MM.1S (cell line): Measurements from ENCODE around the gene ATXN10.

Experiments used
- DNase-seq: peaks from one replicate; pipeline ENCODE4 v3.0.0-alpha.2; 2015
- H2AFZ ChIP-seq: fragments of 300-600 bp; sonication (generic); 2 replicates; pipeline ENCODE4 v1.6.0; 2016; ENCODE audit warnings: antibody characterized with exemption, low read length
- H3F3A ChIP-seq: fragments of 300-600 bp; sonication (generic); 2 replicates; pipeline ENCODE4 v1.6.1; 2016; ENCODE audit warnings: mild to moderate bottlenecking, antibody characterized with exemption, low read length, moderate library complexity, mixed read lengths; ENCODE audit not compliant: insufficient read depth
- H3K27ac ChIP-seq: fragments of 300-600 bp; sonication (generic); 2 replicates; pipeline ENCODE4 v1.5.1; 2016; ENCODE audit warnings: mild to moderate bottlenecking, low read length
- H3K27me3 ChIP-seq: fragments of 300-600 bp; sonication (generic); replicated peaks from 2 replicates; pipeline ENCODE4 v1.6.0; 2016; ENCODE audit warnings: low read length; ENCODE audit not compliant: insufficient read depth
- H3K36me3 ChIP-seq: fragments of 300-600 bp; sonication (generic); replicated peaks from 2 replicates; pipeline ENCODE4 v1.6.1; 2016; ENCODE audit warnings: mild to moderate bottlenecking, low read length, mixed read lengths; ENCODE audit not compliant: insufficient read depth
- H3K4me1 ChIP-seq: fragments of 300-600 bp; sonication (generic); 2 replicates; pipeline ENCODE4 v1.6.1; 2016; ENCODE audit warnings: low read length, mixed read lengths
- H3K4me2 ChIP-seq: fragments of 300-600 bp; sonication (generic); 2 replicates; pipeline ENCODE4 v1.6.0; 2016; ENCODE audit warnings: low read depth, low read length
- H3K4me3 ChIP-seq: fragments of 300-600 bp; sonication (generic); 2 replicates; pipeline ENCODE4 v1.5.1; 2016; ENCODE audit warnings: low read length, mixed read lengths
- H3K79me2 ChIP-seq: fragments of 300-600 bp; sonication (generic); 2 replicates; pipeline ENCODE4 v1.6.1; 2016; ENCODE audit warnings: mixed run types, low read length, mixed read lengths
- H3K9ac ChIP-seq: fragments of 300-600 bp; sonication (generic); 2 replicates; pipeline ENCODE4 v1.6.1; 2016; ENCODE audit warnings: low read length, mixed read lengths
- H3K9me2 ChIP-seq: fragments of 300-600 bp; sonication (generic); replicated peaks from 2 replicates; pipeline ENCODE4 v1.6.1; 2016; ENCODE audit warnings: mild to moderate bottlenecking, low read length, mixed read lengths; ENCODE audit not compliant: insufficient read depth
- H3K9me3 ChIP-seq: fragments of 300-600 bp; sonication (generic); replicated peaks from 2 replicates; pipeline ENCODE4 v1.6.1; 2016; ENCODE audit warnings: mild to moderate bottlenecking, low read length, mixed read lengths; ENCODE audit not compliant: insufficient read depth
- H4K20me1 ChIP-seq: fragments of 300-600 bp; sonication (generic); 2 replicates; pipeline ENCODE4 v1.6.1; 2016; ENCODE audit warnings: mild to moderate bottlenecking, low read length, moderate library complexity, mixed read lengths; ENCODE audit not compliant: insufficient read depth
- EZH2 ChIP-seq: fragments of 300-600 bp; sonication (generic); optimal IDR thresholded peaks from 2 replicates; pipeline ENCODE3; 2017; ENCODE audit warnings: low read depth, mild to moderate bottlenecking, antibody characterized with exemption, low read length, mixed read lengths
- EZH2phosphoT487 ChIP-seq: fragments of 300-600 bp; sonication (generic); IDR thresholded peaks from 2 replicates; pipeline ENCODE4 v1.6.1; 2018; ENCODE audit warnings: antibody characterized with exemption, low read length
- TF ChIP-seq, protein P1 (sequence below): fragments of 300-600 bp; sonication (generic); IDR thresholded peaks from 2 replicates; pipeline ENCODE4 v1.5.1; 2016; ENCODE audit warnings: antibody characterized with exemption, low read length, mixed read lengths

ATXN10 gene

DNA sequence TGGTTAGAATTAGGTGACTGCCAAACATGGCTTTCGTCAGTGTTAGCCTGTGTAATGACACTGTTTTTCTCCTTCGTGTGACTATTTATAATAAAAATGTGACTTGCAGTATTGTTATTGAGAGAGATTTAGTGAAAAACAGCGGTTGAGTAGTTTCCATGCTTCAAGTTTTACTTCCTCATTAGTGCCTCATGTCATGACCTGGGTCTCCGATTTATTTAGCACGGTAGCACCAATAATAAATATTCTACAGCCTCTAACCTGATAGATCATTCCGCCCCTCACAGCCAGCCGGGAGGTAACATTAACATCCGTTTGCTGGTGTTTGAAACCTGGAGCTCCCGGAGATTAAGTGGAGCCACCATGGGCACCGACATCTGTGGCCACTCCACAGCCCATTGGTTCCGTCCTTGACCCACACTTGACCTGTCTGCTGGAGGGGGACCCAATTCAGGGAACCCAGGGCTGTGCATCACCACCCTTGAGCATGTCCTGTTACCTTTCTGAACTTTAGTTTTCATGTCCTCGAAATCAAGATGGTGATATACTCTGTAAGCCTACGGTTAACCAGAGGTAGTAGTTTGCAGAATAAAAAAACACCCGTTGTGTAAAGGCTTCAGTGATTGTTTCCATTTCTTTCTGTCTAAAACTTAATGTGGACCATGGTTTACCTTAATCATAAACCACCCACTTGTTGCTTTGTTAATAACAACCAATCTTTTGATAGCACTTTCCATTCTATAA is 104.1 kb downstream of the ATXN10 start:
- no peak overlapping the region for H2AFZ ChIP-seq
- H3K9me2 ChIP-seq, result no peaks in the 10 kb centered on the region
- no peaks in the 10 kb centered on the region for H3K9me3 ChIP-seq
- DNase-seq, result no peak
- no peak overlapping the region for H3K4me2 ChIP-seq
- H3K79me2 ChIP-seq, result peaks cover 29% of the 10 kb centered on the region
- no peaks in the 10 kb centered on the region for H3F3A ChIP-seq
- no peaks in the 10 kb centered on the region; the same call in 1 of the 2 replicates for H3K36me3 ChIP-seq
- H3K4me3 ChIP-seq, result no peak overlapping the region
- no peaks in the 10 kb centered on the region for H4K20me1 ChIP-seq
- H3K4me1 ChIP-seq, result no peaks in the 10 kb centered on the region
- H3K27ac ChIP-seq, result no peak overlapping the region
- TF ChIP-seq, protein P1, sequence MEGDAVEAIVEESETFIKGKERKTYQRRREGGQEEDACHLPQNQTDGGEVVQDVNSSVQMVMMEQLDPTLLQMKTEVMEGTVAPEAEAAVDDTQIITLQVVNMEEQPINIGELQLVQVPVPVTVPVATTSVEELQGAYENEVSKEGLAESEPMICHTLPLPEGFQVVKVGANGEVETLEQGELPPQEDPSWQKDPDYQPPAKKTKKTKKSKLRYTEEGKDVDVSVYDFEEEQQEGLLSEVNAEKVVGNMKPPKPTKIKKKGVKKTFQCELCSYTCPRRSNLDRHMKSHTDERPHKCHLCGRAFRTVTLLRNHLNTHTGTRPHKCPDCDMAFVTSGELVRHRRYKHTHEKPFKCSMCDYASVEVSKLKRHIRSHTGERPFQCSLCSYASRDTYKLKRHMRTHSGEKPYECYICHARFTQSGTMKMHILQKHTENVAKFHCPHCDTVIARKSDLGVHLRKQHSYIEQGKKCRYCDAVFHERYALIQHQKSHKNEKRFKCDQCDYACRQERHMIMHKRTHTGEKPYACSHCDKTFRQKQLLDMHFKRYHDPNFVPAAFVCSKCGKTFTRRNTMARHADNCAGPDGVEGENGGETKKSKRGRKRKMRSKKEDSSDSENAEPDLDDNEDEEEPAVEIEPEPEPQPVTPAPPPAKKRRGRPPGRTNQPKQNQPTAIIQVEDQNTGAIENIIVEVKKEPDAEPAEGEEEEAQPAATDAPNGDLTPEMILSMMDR, result no peak
- TF ChIP-seq EZH2 (no peak), EZH2phosphoT487 (no peak)
- no peak overlapping the region for H3K9ac ChIP-seq
- H3K27me3 ChIP-seq, result no peaks in the 10 kb centered on the region

DNA sequence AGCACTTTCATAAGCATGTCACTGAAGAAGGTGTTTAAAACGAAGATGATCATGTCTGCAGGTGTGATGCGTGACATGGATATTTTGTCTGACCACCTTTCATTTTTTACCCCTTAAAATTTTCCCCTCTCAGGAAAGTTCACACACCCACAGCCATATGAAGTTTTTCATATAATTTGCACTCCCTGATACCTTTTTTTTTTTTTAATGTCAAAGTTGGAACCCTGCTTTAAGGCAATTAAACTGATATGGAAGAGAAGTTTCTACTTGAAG is 104.6 kb downstream of the ATXN10 start:
- H3K4me3 ChIP-seq, result no peak overlapping the region
- H3K4me2 ChIP-seq, result no peak overlapping the region
- H3K27me3 ChIP-seq, result no peaks in the 10 kb centered on the region
- no peak for TF ChIP-seq EZH2phosphoT487
- TF ChIP-seq, protein P1, result no peak
- no peak for TF ChIP-seq EZH2
- no peak overlapping the region for H2AFZ ChIP-seq
- H3K79me2 ChIP-seq, result peaks cover 25% of the 10 kb centered on the region
- H3K9me3 ChIP-seq, result no peaks in the 10 kb centered on the region
- no peak overlapping the region for H3K27ac ChIP-seq
- no peaks in the 10 kb centered on the region for H3F3A ChIP-seq
- no peaks in the 10 kb centered on the region for H3K9me2 ChIP-seq
- DNase-seq, result no peak
- H3K4me1 ChIP-seq, result no peaks in the 10 kb centered on the region
- H3K9ac ChIP-seq, result no peak overlapping the region
- H3K36me3 ChIP-seq, result no peaks in the 10 kb centered on the region
- H4K20me1 ChIP-seq, result no peaks in the 10 kb centered on the region

DNA sequence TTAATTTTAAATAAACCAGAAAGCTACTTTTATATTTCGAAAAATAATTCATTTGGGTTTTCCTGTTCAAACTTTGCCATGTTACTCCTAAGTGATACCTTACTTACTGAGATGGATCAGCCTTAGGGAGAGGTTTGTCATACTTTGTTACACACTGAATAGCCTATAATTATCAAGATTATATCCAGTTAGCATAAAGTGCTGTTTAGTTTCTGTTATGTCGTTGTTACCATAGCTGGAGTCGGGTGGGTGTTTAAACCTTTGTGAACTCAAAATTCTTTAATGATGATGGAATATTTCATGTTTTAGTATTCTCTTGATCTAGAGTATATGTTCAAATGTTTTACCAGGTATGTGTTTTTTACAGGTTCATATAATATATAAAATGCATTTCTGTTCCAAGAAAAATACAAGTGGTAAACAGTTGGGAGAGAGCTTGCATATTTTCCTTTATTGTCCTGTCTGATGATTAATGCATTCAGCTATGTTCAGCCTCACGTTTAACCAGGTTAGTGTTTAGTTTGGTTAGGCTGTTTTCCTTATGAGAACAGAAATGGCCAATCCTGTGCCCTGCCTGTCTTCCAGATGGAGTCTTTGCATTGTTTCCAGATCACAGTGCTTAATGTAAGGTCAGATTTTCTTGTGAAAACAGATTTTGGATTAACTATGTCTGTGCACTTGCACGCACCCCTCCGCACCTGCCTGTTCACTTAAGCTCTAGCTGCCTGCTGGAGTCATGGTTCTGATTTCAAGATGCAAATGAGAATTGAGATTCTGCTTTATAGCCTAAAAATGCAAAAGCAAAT is 105.6 kb downstream of the ATXN10 start:
- Histone ChIP-seq H3K9me2 (no peaks in the 10 kb centered on the region), H3K9me3 (no peaks in the 10 kb centered on the region), H3K79me2 (peaks cover 22% of the 10 kb centered on the region; the same call in 1 of the 2 replicates), H2AFZ (no peak overlapping the region), H3K27ac (no peak overlapping the region), H3K9ac (no peak overlapping the region), H3K4me3 (no peak overlapping the region), H3F3A (no peaks in the 10 kb centered on the region), H3K4me2 (no peak overlapping the region), H4K20me1 (no peaks in the 10 kb centered on the region), H3K4me1 (no peaks in the 10 kb centered on the region), H3K36me3 (no peaks in the 10 kb centered on the region), H3K27me3 (no peaks in the 10 kb centered on the region)
- no peak for TF ChIP-seq EZH2
- TF ChIP-seq, protein P1, result no peak
- no peak for TF ChIP-seq EZH2phosphoT487
- DNase-seq, result no peak
